IMR-90 (cell line): ENCODE results near the gene TTLL8. TPM values are rescaled to one million over a fixed set of nuclear protein-coding genes. Genes with fewer than 3 reads are reported as not detected.

Experiments used
- ATAC-seq: fragments of 200-7000 bp; cut with Tn5 transposase; 2 replicates; pipeline ENCODE4 v1.9.1; 2020; ENCODE audit warnings: low read depth, mild to moderate bottlenecking, moderate library complexity
- BruUV-seq: library from RNA; stranded (reverse); fragments of 400-500 nt; replicated peaks from 2 replicates; lab custom pipeline; 2021; lab: Mats Ljungman, UMichigan
- CTCF ChIA-PET: fragments of 300-600 bp; formaldehyde crosslinking; extraction: SDS; loops from one replicate; lab custom pipeline; 2021; ENCODE audit warnings: antibody characterized with exemption; lab: Yijun Ruan, JAX
- POLR2A ChIA-PET: fragments of 300-600 bp; sonication (Branson Sonifier 250); formaldehyde crosslinking; loops from one replicate; lab custom pipeline; 2022; ENCODE audit warnings: antibody characterized with exemption; ENCODE audit not compliant: unreplicated experiment; lab: Charles Lee
- DNase-seq: peaks from one replicate; pipeline ENCODE4 v3.0.0; 2013
- H2AFZ ChIP-seq: replicated peaks from 2 replicates; pipeline ENCODE3; 2013; ENCODE audit warnings: low read length, mild to moderate bottlenecking; ENCODE audit not compliant: poor library complexity
- H2AK5ac ChIP-seq: 2 replicates; pipeline ENCODE4 v1.6.1; 2013; ENCODE audit warnings: low read depth, low read length, inconsistent platforms
- H2AK9ac ChIP-seq: replicated peaks from 2 replicates; pipeline ENCODE3; 2013; ENCODE audit warnings: mild to moderate bottlenecking, low read depth, low read length, moderate library complexity; ENCODE audit not compliant: poor library complexity
- H2BK120ac ChIP-seq: 2 replicates; pipeline ENCODE4 v1.6.1; 2013; ENCODE audit warnings: low read depth, low read length, inconsistent platforms
- H2BK15ac ChIP-seq: 3 replicates; pipeline ENCODE4 v1.6.1; 2013; ENCODE audit warnings: low read depth, low read length, inconsistent platforms
- H2BK20ac ChIP-seq: 2 replicates; pipeline ENCODE4 v1.6.1; 2013; ENCODE audit warnings: low read depth, mild to moderate bottlenecking, inconsistent platforms, low read length, moderate library complexity
- H2BK5ac ChIP-seq: 2 replicates; pipeline ENCODE4 v1.6.1; 2013; ENCODE audit warnings: mild to moderate bottlenecking, low read depth, low read length, inconsistent platforms; ENCODE audit not compliant: poor library complexity, severe bottlenecking
- H3K14ac ChIP-seq: replicated peaks from 2 replicates; pipeline ENCODE4 v1.6.1; 2013; ENCODE audit warnings: low read depth, low read length, inconsistent platforms
- H3K18ac ChIP-seq: 2 replicates; pipeline ENCODE4 v1.6.1; 2013; ENCODE audit warnings: low read depth, low read length, control low read depth
- H3K23ac ChIP-seq: 2 replicates; pipeline ENCODE4 v1.6.1; 2013; ENCODE audit warnings: low read depth, low read length, inconsistent platforms
- H3K27ac ChIP-seq: 2 replicates; pipeline ENCODE4 v1.5.1; 2013; ENCODE audit warnings: mild to moderate bottlenecking, control low read depth, low read length; ENCODE audit not compliant: insufficient read depth
- H3K27me3 ChIP-seq: 2 replicates; pipeline ENCODE4 v1.6.1; 2013; ENCODE audit warnings: low read length; ENCODE audit not compliant: control insufficient read depth, insufficient read depth
- H3K36me3 ChIP-seq: 2 replicates; pipeline ENCODE4 v1.6.1; 2013; ENCODE audit warnings: low read length, mixed read lengths; ENCODE audit not compliant: control insufficient read depth, insufficient read depth
- H3K4ac ChIP-seq: 2 replicates; pipeline ENCODE4 v1.6.1; 2013; ENCODE audit warnings: low read depth, low read length, inconsistent platforms
- H3K4me1 ChIP-seq: 2 replicates; pipeline ENCODE4 v1.6.1; 2013; ENCODE audit warnings: low read length, mixed read lengths; ENCODE audit not compliant: control insufficient read depth, insufficient read depth
- H3K4me2 ChIP-seq: 2 replicates; pipeline ENCODE4 v1.6.1; 2013; ENCODE audit warnings: low read depth, mild to moderate bottlenecking, control low read depth, low read length, moderate library complexity
- H3K4me3 ChIP-seq: 2 replicates; pipeline ENCODE4 v1.5.1; 2013; ENCODE audit warnings: low read depth, mild to moderate bottlenecking, control low read depth, low read length, moderate library complexity; ENCODE audit not compliant: insufficient read depth
- H3K56ac ChIP-seq: 2 replicates; pipeline ENCODE4 v1.6.1; 2013; ENCODE audit warnings: low read length, inconsistent platforms; ENCODE audit not compliant: insufficient read depth; ENCODE audit errors: extremely low read depth
- H3K79me1 ChIP-seq, 2 experiments: 2 replicates each; pipeline ENCODE4 v1.6.1; 2013; ENCODE audit warnings: low read length in 2 of 2, inconsistent platforms in 1 of 2, low read depth in 1 of 2
- H3K9ac ChIP-seq: 2 replicates; pipeline ENCODE4 v1.6.1; 2013; ENCODE audit warnings: low read depth, low read length, control low read depth
- H3K9me1 ChIP-seq: 2 replicates; pipeline ENCODE4 v1.6.1; 2013; ENCODE audit warnings: low read length, inconsistent platforms; ENCODE audit not compliant: insufficient read depth
- H3K9me3 ChIP-seq: 2 replicates; pipeline ENCODE4 v1.6.1; 2013; ENCODE audit warnings: low read length; ENCODE audit not compliant: control insufficient read depth, insufficient read depth
- H4K20me1 ChIP-seq: 2 replicates; pipeline ENCODE4 v1.6.1; 2013; ENCODE audit warnings: low read length, inconsistent platforms; ENCODE audit not compliant: insufficient read depth
- H4K5ac ChIP-seq: 2 replicates; pipeline ENCODE4 v1.6.1; 2013; ENCODE audit warnings: mild to moderate bottlenecking, low read depth, low read length, control low read depth
- H4K8ac ChIP-seq, 2 experiments: 2 replicates each; pipeline ENCODE4 v1.6.1; 2013; ENCODE audit warnings: low read depth in 2 of 2, low read length in 2 of 2, control low read depth in 1 of 2, inconsistent platforms in 1 of 2
- H4K91ac ChIP-seq: 2 replicates; pipeline ENCODE4 v1.6.1; 2013; ENCODE audit warnings: low read depth, low read length, inconsistent platforms; ENCODE audit not compliant: insufficient read depth
- BHLHE40 ChIP-seq: fragments of 150-350 bp; IDR thresholded peaks from 2 replicates; pipeline ENCODE4 v1.6.1; 2016; ENCODE audit warnings: mild to moderate bottlenecking, low read depth, low read length
- CTCF ChIP-seq: conservative IDR thresholded peaks from 2 replicates; pipeline ENCODE4 v1.5.1; 2012; ENCODE audit warnings: mild to moderate bottlenecking, low read depth, low read length, improper control_type of control experiment
- ELK1 ChIP-seq: fragments of 150-350 bp; IDR thresholded peaks from 2 replicates; pipeline ENCODE4 v1.6.1; 2016; ENCODE audit warnings: low read depth, mild to moderate bottlenecking, low read length, moderate library complexity, borderline replicate concordance
- FOS ChIP-seq: fragments of 150-350 bp; IDR thresholded peaks from 2 replicates; pipeline ENCODE4 v1.6.1; 2016; ENCODE audit warnings: low read depth, low read length
- MAFK ChIP-seq: IDR thresholded peaks from 2 replicates; pipeline ENCODE4 v1.6.1; 2012; ENCODE audit warnings: low read depth, low read length, improper control_type of control experiment
- MAZ ChIP-seq: IDR thresholded peaks from 2 replicates; pipeline ENCODE4 v1.6.1; 2012; ENCODE audit warnings: low read depth, mild to moderate bottlenecking, low read length, improper control_type of control experiment, moderate library complexity, borderline replicate concordance
- MXI1 ChIP-seq: IDR thresholded peaks from 2 replicates; pipeline ENCODE4 v1.6.1; 2012; ENCODE audit warnings: low read depth, mild to moderate bottlenecking, low read length, moderate library complexity, borderline replicate concordance
- NFE2L2 ChIP-seq: fragments of 150-350 bp; IDR thresholded peaks from 2 replicates; pipeline ENCODE4 v1.6.1; 2016; ENCODE audit warnings: low read depth, mild to moderate bottlenecking, low read length
- POLR2A ChIP-seq: IDR thresholded peaks from 2 replicates; pipeline ENCODE4 v1.6.1; 2012; ENCODE audit warnings: mild to moderate bottlenecking, low read depth, low read length
- RAD21 ChIP-seq: IDR thresholded peaks from 2 replicates; pipeline ENCODE4 v1.6.1; 2012; ENCODE audit warnings: low read length, improper control_type of control experiment
- RCOR1 ChIP-seq: IDR thresholded peaks from 2 replicates; pipeline ENCODE4 v1.6.1; 2012; ENCODE audit warnings: mild to moderate bottlenecking, low read length, improper control_type of control experiment; ENCODE audit not compliant: insufficient replicate concordance
- RFX5 ChIP-seq: IDR thresholded peaks from 2 replicates; pipeline ENCODE4 v1.8.0; 2012; ENCODE audit warnings: low read depth, mild to moderate bottlenecking, low read length, moderate library complexity
- SMC3 ChIP-seq: fragments of 150-350 bp; IDR thresholded peaks from 2 replicates; pipeline ENCODE4 v1.6.1; 2016; ENCODE audit warnings: low read depth, mild to moderate bottlenecking, antibody characterized with exemption, low read length, moderate library complexity
- USF2 ChIP-seq: fragments of 150-350 bp; IDR thresholded peaks from 2 replicates; pipeline ENCODE4 v1.6.1; 2017; ENCODE audit warnings: mild to moderate bottlenecking, antibody characterized with exemption, low read length, low read depth
- WGBS, 2 experiments: methylation state at CpG; one replicate each; pipeline versions ENCODE4 v1.1.5 to v1.1.7; 2013; ENCODE audit warnings: missing lambda C conversion rate in 2 of 2; ENCODE audit not compliant: insufficient read length in 1 of 2; ENCODE audit errors: extremely low coverage in 2 of 2; 5-methylcytosine and 5-hydroxymethylcytosine counted together
- dilution Hi-C: fragments of 300-500 bp; cut with HindIII; formaldehyde crosslinking; loops from one replicate; pipeline ENCODE4 v1.14.3; 2018; ENCODE audit warnings: low sequenced_read_pairs; ENCODE audit not compliant: unreplicated experiment
- in situ Hi-C: fragments of 300-500 bp; cut with MboI; formaldehyde crosslinking; loops from 3 replicates; pipeline ENCODE4 v1.14.3; 2019; ENCODE audit warnings: low sequenced_read_pairs, inconsistent platforms, mixed read lengths
- intact Hi-C: fragments of 100-400 bp; cut with micrococcal nuclease; formaldehyde crosslinking; loops from 2 replicates; pipeline ENCODE4 v1.10.0; 2022
- polyA plus RNA-seq, 3 experiments: library from polyadenylated mRNA; depleted of rRNA; stranded (reverse); fragments of >200 nt; gene quantifications; 2 replicates each; pipeline ENCODE4 v1.2.3, GENCODE V29; 2012; ENCODE audit warnings: low replicate concordance in 1 of 3
- total RNA-seq: library from RNA; depleted of rRNA; stranded (reverse); fragments of >200 nt; gene quantifications from 2 replicates; pipeline ENCODE4 v1.2.3, GENCODE V29; 2012

The TTLL8 gene
- total and polyA plus RNA-seq, 2 of the 4 experiments (the other 2 are of a cell fraction): not detected

GRCh38 chr22:50051930-50052329, 6.2 kb downstream of the TTLL8 start:
- H2BK20ac ChIP-seq: no peak overlapping the region
- no peak overlapping the region for H4K5ac ChIP-seq
- no peak overlapping the region for H3K4me2 ChIP-seq
- H3K36me3 ChIP-seq: no peaks in the 10 kb centered on the region
- peaks cover 22% of the 10 kb centered on the region for H3K27me3 ChIP-seq
- no peak overlapping the region for H3K4me3 ChIP-seq
- no peak overlapping the region for H2AK5ac ChIP-seq
- no peak overlapping the region for H2BK15ac ChIP-seq
- no peaks in the 10 kb centered on the region for H3K4me1 ChIP-seq
- no peak overlapping the region for H3K56ac ChIP-seq
- H3K27ac ChIP-seq: no peak overlapping the region
- ATAC-seq: no peak
- H4K91ac ChIP-seq: no peak overlapping the region
- TF ChIP-seq MAZ (no peak), BHLHE40 (no peak), RAD21 (no peak), MAFK (no peak), SMC3 (no peak), ELK1 (no peak), POLR2A (no peak), FOS (no peak), CTCF (no peak), RCOR1 (no peak), RFX5 (no peak), NFE2L2 (no peak), USF2 (no peak), MXI1 (no peak)
- no peaks in the 10 kb centered on the region for H4K20me1 ChIP-seq
- H3K79me1 ChIP-seq: no peaks in the 10 kb centered on the region
- no peak overlapping the region for H2AFZ ChIP-seq
- BruUV-seq: no TSS peak
- H2AK9ac ChIP-seq: no peak overlapping the region
- no peak overlapping the region for H2BK5ac ChIP-seq
- intact Hi-C loops (no loop called here), in situ Hi-C loops (no loop called here), dilution Hi-C loops (no loop called here)
- no peak overlapping the region for H3K14ac ChIP-seq
- no peak for DNase-seq
- H3K9ac ChIP-seq: no peak overlapping the region
- CTCF ChIA-PET: no interaction called here
- no peak overlapping the region for H3K4ac ChIP-seq
- POLR2A ChIA-PET: no interaction called here
- no peak overlapping the region for H3K23ac ChIP-seq
- no peaks in the 10 kb centered on the region for H3K9me1 ChIP-seq
- H3K9me3 ChIP-seq: peaks cover 16% of the 10 kb centered on the region
- WGBS, 2 experiments: 77% methylated on average over 8 of the region's 18 CpGs; no CpG with 5 or more reads in 1 of the 2 experiments
- no peak overlapping the region for H4K8ac ChIP-seq
- H3K18ac ChIP-seq: no peak overlapping the region
- no peak overlapping the region for H2BK120ac ChIP-seq
